Panc1 (cell line): ENCODE results near the gene EHD1. TPM values are rescaled to one million over a fixed set of nuclear protein-coding genes. Genes with fewer than 3 reads are reported as not detected.

Experiments used
- ATAC-seq: fragments of 200-7000 bp; cut with Tn5 transposase; 2 replicates; pipeline ENCODE4 v1.9.1; 2020; ENCODE audit warnings: mild to moderate bottlenecking, moderate library complexity
- BruUV-seq: library from RNA; stranded (reverse); fragments of 400-500 nt; replicated peaks from 2 replicates; lab custom pipeline; 2021; lab: Mats Ljungman, UMichigan
- CTCF ChIA-PET: fragments of 300-600 bp; sonication (Branson Sonifier 250); formaldehyde crosslinking; loops from one replicate; lab custom pipeline; 2022; ENCODE audit warnings: antibody characterized with exemption; lab: Charles Lee
- POLR2A ChIA-PET: fragments of 300-600 bp; sonication (Branson Sonifier 250); formaldehyde crosslinking; loops from one replicate; lab custom pipeline; 2022; ENCODE audit warnings: antibody characterized with exemption; lab: Charles Lee
- DNase-seq: peaks from one replicate; pipeline ENCODE4 v3.0.0-alpha.2; 2010; ENCODE audit warnings: low read depth, low spot score
- H3K27ac ChIP-seq: 2 replicates; pipeline ENCODE4 v1.5.1; 2011; ENCODE audit warnings: mild to moderate bottlenecking, low read length, inconsistent platforms
- H3K27me3 ChIP-seq: fragments of 200-500 bp; sonication (Bioruptor generic); 2 replicates; pipeline ENCODE4 v1.6.0; 2014; ENCODE audit warnings: low read length, inconsistent platforms; ENCODE audit not compliant: control insufficient read depth, insufficient read depth
- H3K36me3 ChIP-seq: fragments of 200-500 bp; sonication (Bioruptor generic); 2 replicates; pipeline ENCODE4 v1.5.1; 2014; ENCODE audit warnings: inconsistent platforms, mild to moderate bottlenecking, low read length, moderate library complexity; ENCODE audit not compliant: control insufficient read depth, insufficient read depth
- H3K4me1 ChIP-seq: 2 replicates; pipeline ENCODE4 v1.5.1; 2011; ENCODE audit warnings: inconsistent platforms, mild to moderate bottlenecking, low read length, moderate library complexity; ENCODE audit not compliant: control insufficient read depth, insufficient read depth
- H3K4me3 ChIP-seq, 2 experiments: 2 replicates each; pipeline ENCODE4 v1.5.1; 2011 to 2012; ENCODE audit warnings: low read depth in 2 of 2, low read length in 2 of 2, mild to moderate bottlenecking in 2 of 2, inconsistent platforms in 1 of 2, moderate library complexity in 1 of 2
- H3K9me3 ChIP-seq: fragments of 200-500 bp; sonication (Bioruptor generic); 2 replicates; pipeline ENCODE4 v1.5.1; 2014; ENCODE audit warnings: low read depth, mild to moderate bottlenecking, inconsistent platforms, low read length, moderate library complexity; ENCODE audit not compliant: control insufficient read depth, insufficient read depth
- POLR2AphosphoS5 ChIP-seq: IDR thresholded peaks from 2 replicates; pipeline ENCODE4 v1.6.1; 2012; ENCODE audit warnings: mild to moderate bottlenecking, low read depth, low read length, moderate library complexity
- REST ChIP-seq, 2 experiments: IDR thresholded peaks; 2 replicates each; pipeline ENCODE4 v1.6.1; 2011 to 2012; ENCODE audit warnings: low read depth in 2 of 2, control low read depth in 1 of 2, low read length in 1 of 2, mild to moderate bottlenecking in 1 of 2, moderate library complexity in 1 of 2; ENCODE audit not compliant: insufficient read depth in 1 of 2
- SIN3A ChIP-seq: IDR thresholded peaks from 2 replicates; pipeline ENCODE4 v1.6.1; 2012; ENCODE audit warnings: low read depth, mild to moderate bottlenecking, low read length, moderate library complexity, borderline replicate concordance; ENCODE audit not compliant: insufficient read depth
- TCF7L2 ChIP-seq: IDR thresholded peaks from 2 replicates; pipeline ENCODE4 v1.6.1; 2011; ENCODE audit warnings: mild to moderate bottlenecking, low read depth, low read length, inconsistent platforms
- in situ Hi-C: cut with HindIII; loops from 2 replicates; pipeline ENCODE4 v1.10.0; 2016; ENCODE audit warnings: low sequenced_read_pairs, low pct_unique_long_range_greater_than_20kb
- intact Hi-C: fragments of 100-400 bp; cut with micrococcal nuclease; formaldehyde crosslinking; loops from one replicate; pipeline ENCODE4 v1.10.0; 2022; ENCODE audit not compliant: unreplicated experiment
- total RNA-seq: library from RNA; stranded (reverse); gene quantifications from one replicate; pipeline ENCODE4 v1.2.1, GENCODE V29; 2021; ENCODE audit not compliant: unreplicated experiment
- TF ChIP-seq, protein P1 (sequence below): fragments of 450-650 bp; IDR thresholded peaks from 2 replicates; pipeline ENCODE4 v1.5.1; 2017; ENCODE audit warnings: mild to moderate bottlenecking

Gene EHD1
- total RNA-seq, 1 experiment from 2014 or later = 186 TPM

- CTCF ChIA-PET = no interaction called here
- H3K27ac ChIP-seq = no peak overlapping the region
- H3K9me3 ChIP-seq = no peaks in the 10 kb centered on the region
- no peak for DNase-seq
- TF ChIP-seq POLR2AphosphoS5 (no peak), SIN3A (no peak), REST (IDR thresholded peaks at IDR 0.05; ENCODE audit: insufficient read depth in 1 of 2, low read depth in 2 of 2, low read length in 1 of 2) (no peak), TCF7L2 (no peak)
- TF ChIP-seq, protein P1, sequence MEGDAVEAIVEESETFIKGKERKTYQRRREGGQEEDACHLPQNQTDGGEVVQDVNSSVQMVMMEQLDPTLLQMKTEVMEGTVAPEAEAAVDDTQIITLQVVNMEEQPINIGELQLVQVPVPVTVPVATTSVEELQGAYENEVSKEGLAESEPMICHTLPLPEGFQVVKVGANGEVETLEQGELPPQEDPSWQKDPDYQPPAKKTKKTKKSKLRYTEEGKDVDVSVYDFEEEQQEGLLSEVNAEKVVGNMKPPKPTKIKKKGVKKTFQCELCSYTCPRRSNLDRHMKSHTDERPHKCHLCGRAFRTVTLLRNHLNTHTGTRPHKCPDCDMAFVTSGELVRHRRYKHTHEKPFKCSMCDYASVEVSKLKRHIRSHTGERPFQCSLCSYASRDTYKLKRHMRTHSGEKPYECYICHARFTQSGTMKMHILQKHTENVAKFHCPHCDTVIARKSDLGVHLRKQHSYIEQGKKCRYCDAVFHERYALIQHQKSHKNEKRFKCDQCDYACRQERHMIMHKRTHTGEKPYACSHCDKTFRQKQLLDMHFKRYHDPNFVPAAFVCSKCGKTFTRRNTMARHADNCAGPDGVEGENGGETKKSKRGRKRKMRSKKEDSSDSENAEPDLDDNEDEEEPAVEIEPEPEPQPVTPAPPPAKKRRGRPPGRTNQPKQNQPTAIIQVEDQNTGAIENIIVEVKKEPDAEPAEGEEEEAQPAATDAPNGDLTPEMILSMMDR = no peak
- POLR2A ChIA-PET = no interaction called here
- H3K4me1 ChIP-seq = no peaks in the 10 kb centered on the region
- ATAC-seq = no peak
- H3K36me3 ChIP-seq = peaks cover 5% of the 10 kb centered on the region; the same call in 1 of the 2 replicates
- no peak overlapping the region for H3K4me3 ChIP-seq
- intact Hi-C loops = no loop called here
- no TSS peak for BruUV-seq
- no peaks in the 10 kb centered on the region for H3K27me3 ChIP-seq
- in situ Hi-C loops = no loop called here
Observed at GRCh38 chr11:64909653-64910343, 31.4 kb upstream of the EHD1 start.

GRCh38 chr11:64908766-64909165 is 30.3 kb upstream of the EHD1 start:
- TF ChIP-seq, protein P1 = no peak
- TF ChIP-seq SIN3A (no peak), POLR2AphosphoS5 (no peak), TCF7L2 (no peak), REST (IDR thresholded peaks at IDR 0.05; ENCODE audit: insufficient read depth in 1 of 2, low read depth in 2 of 2, low read length in 1 of 2) (no peak)
- no peak for DNase-seq
- Histone ChIP-seq H3K9me3 (no peaks in the 10 kb centered on the region), H3K27ac (no peak overlapping the region), H3K27me3 (no peaks in the 10 kb centered on the region), H3K4me1 (no peaks in the 10 kb centered on the region), H3K4me3 (no peak overlapping the region), H3K36me3 (peaks cover 5% of the 10 kb centered on the region; the same call in 1 of the 2 replicates)
- POLR2A ChIA-PET = no interaction called here
- no peak for ATAC-seq
- intact Hi-C loops (no loop called here), in situ Hi-C loops (no loop called here)
- CTCF ChIA-PET = interaction anchor here (0.5 kb wide), 1 partner anchor 120 kb away, joined by 4 read pairs; no protein-coding TSS in a partner anchor
- no TSS peak for BruUV-seq
